HepG2 (cell line): ENCODE measurements around the gene CYP4V2. TPM values are rescaled to one million over a fixed set of nuclear protein-coding genes. Genes with fewer than 3 reads are reported as not detected.

Experiments
- ATAC-seq: fragments of 200-7000 bp; cut with Tn5 transposase; 3 replicates; pipeline ENCODE4 v1.9.1; 2020; ENCODE audit warnings: mild to moderate bottlenecking, moderate library complexity
- BruUV-seq: library from RNA; stranded (reverse); fragments of 400-500 nt; replicated peaks from 2 replicates; lab custom pipeline; 2021; lab: Mats Ljungman, UMichigan
- CTCF ChIA-PET: fragments of 300-600 bp; formaldehyde crosslinking; extraction: SDS; loops from one replicate; lab custom pipeline; 2021; ENCODE audit warnings: low total read pairs, inconsistent platforms, low intra/inter-chr PET ratio; lab: Yijun Ruan, JAX
- POLR2A ChIA-PET: fragments of 350-600 bp; sonication (Branson Sonifier 250); formaldehyde crosslinking; loops from one replicate; lab custom pipeline; 2020; ENCODE audit warnings: antibody characterized with exemption, inconsistent platforms; lab: Yijun Ruan, JAX
- DNase-seq: peaks from one replicate; pipeline ENCODE4 v3.0.0-alpha.2; 2015; ENCODE audit warnings: low spot score
- FAIRE-seq: peaks from 3 replicates; lab custom pipeline; 2011; peaks lifted over from hg19 to GRCh38; lab: Jason Lieb, UNC
- H2AFZ ChIP-seq: one replicate; pipeline ENCODE4 v1.6.1; 2011; ENCODE audit warnings: low read length, inconsistent platforms
- H3K27ac ChIP-seq: fragments of 300-600 bp; 3 replicates; pipeline ENCODE4 v1.8.0; 2011; ENCODE audit warnings: mixed run types, mild to moderate bottlenecking, mixed read lengths, low read length, inconsistent platforms; ENCODE audit not compliant: insufficient read depth; ENCODE audit errors: extremely low read length
- H3K27me3 ChIP-seq, 2 experiments: fragments of 200-600 bp in 1 of 2; 2 replicates in 1 of 2; 3 replicates in 1 of 2; pipeline versions ENCODE4 v1.6.0 to v1.8.0; 2011; ENCODE audit warnings: low read length in 2 of 2, mild to moderate bottlenecking in 2 of 2, moderate library complexity in 2 of 2, inconsistent platforms in 1 of 2; ENCODE audit not compliant: insufficient read depth in 2 of 2, control insufficient read depth in 1 of 2
- H3K36me3 ChIP-seq, 2 experiments: fragments of 200-600 bp in 1 of 2; replicated peaks in 1 of 2; 2 replicates in 1 of 2; 3 replicates in 1 of 2; pipeline versions ENCODE4 v1.5.1 to v1.8.0; 2011; ENCODE audit warnings: low read length in 2 of 2, inconsistent platforms in 1 of 2; ENCODE audit not compliant: insufficient read depth in 2 of 2, control insufficient read depth in 1 of 2
- H3K4me1 ChIP-seq: 2 replicates; pipeline ENCODE4 v1.5.1; 2012; ENCODE audit warnings: low read length, inconsistent platforms; ENCODE audit not compliant: insufficient read depth
- H3K4me2 ChIP-seq: 2 replicates; pipeline ENCODE4 v1.6.0; 2011; ENCODE audit warnings: low read depth, low read length, inconsistent platforms
- H3K4me3 ChIP-seq, 3 experiments: fragments of 200-600 bp in 1 of 3; sonication (generic), shearing (Covaris generic) in 1 of 3; replicated peaks in 1 of 3; 2 replicates each; pipeline ENCODE4 v1.5.1; 2011 to 2016; ENCODE audit warnings: low read length in 3 of 3, inconsistent platforms in 2 of 3, low read depth in 2 of 3, mild to moderate bottlenecking in 2 of 3, control low read depth in 1 of 3, mixed read lengths in 1 of 3; ENCODE audit not compliant: insufficient read depth in 1 of 3
- H3K79me2 ChIP-seq: one replicate; pipeline ENCODE4 v1.6.1; 2011; ENCODE audit warnings: low read length, inconsistent platforms; ENCODE audit not compliant: insufficient read depth
- H3K9ac ChIP-seq: 2 replicates; pipeline ENCODE4 v1.6.0; 2011; ENCODE audit warnings: mild to moderate bottlenecking, low read depth, low read length, inconsistent platforms; ENCODE audit not compliant: insufficient read depth
- H3K9me3 ChIP-seq: 2 replicates; pipeline ENCODE4 v1.5.1; 2012; ENCODE audit warnings: mild to moderate bottlenecking, low read length
- H4K20me1 ChIP-seq: 2 replicates; pipeline ENCODE4 v1.6.0; 2011; ENCODE audit warnings: inconsistent platforms, mild to moderate bottlenecking, low read length, moderate library complexity; ENCODE audit not compliant: insufficient read depth
- POLR2AphosphoS5 ChIP-seq: IDR thresholded peaks from 2 replicates; pipeline ENCODE4 v1.6.1; 2012; ENCODE audit warnings: low read depth, low read length
- SOX13 ChIP-seq, 3 experiments: fragments of 450-650 bp in 1 of 3; sonication (generic) in 1 of 3; formaldehyde crosslinking in 1 of 3; IDR thresholded peaks in 2 of 3; conservative IDR thresholded peaks in 1 of 3; 2 replicates each; pipeline versions ENCODE4 v1.5.0 to v1.6.1; 2016 to 2020; ENCODE audit warnings: antibody characterized with exemption in 1 of 3, mild to moderate bottlenecking in 1 of 3, missing compliant biosample characterization in 1 of 3, missing genetic modification reagents in 1 of 3, moderate library complexity in 1 of 3
- ZBTB25 ChIP-seq: IDR thresholded peaks from 2 replicates; pipeline ENCODE4 v1.6.1; 2018; ENCODE audit warnings: missing genetic modification reagents
- ZNF280B ChIP-seq: sonication (generic); formaldehyde crosslinking; IDR thresholded peaks from 2 replicates; pipeline ENCODE4 v1.5.0; 2020; ENCODE audit warnings: missing genetic modification reagents, mild to moderate bottlenecking, borderline replicate concordance
- ZNF3 ChIP-seq: IDR thresholded peaks from 2 replicates; pipeline ENCODE4 v1.7.0; 2017; ENCODE audit warnings: inconsistent platforms
- ZNF773 ChIP-seq: sonication (generic); formaldehyde crosslinking; IDR thresholded peaks from 2 replicates; pipeline ENCODE4 v1.4.0; 2020; ENCODE audit warnings: missing genetic modification reagents, borderline replicate concordance
- WGBS: methylation state at CpG from one replicate; pipeline ENCODE4 v1.1.6; 2017; ENCODE audit warnings: low lambda C conversion rate; 5-methylcytosine and 5-hydroxymethylcytosine counted together
- in situ Hi-C: cut with HindIII; loops from 2 replicates; pipeline ENCODE4 v1.10.0; 2017; ENCODE audit warnings: low pct_unique_long_range_greater_than_20kb; ENCODE audit not compliant: extremely low pct_ligation_motif_present
- intact Hi-C: fragments of 100-400 bp; cut with micrococcal nuclease; formaldehyde crosslinking; loops from one replicate; pipeline ENCODE4 v1.10.0; 2022; ENCODE audit not compliant: unreplicated experiment
- polyA plus RNA-seq, 8 experiments: library from polyadenylated mRNA; depleted of rRNA in 3 of 8; stranded (reverse) in 7 of 8; unstranded in 1 of 8; fragments of >200 nt; fragmentation: Illumina TruSeq in 4 of 8; extraction: Trizol in 4 of 8; gene quantifications; 2 replicates each; pipeline versions ENCODE4 v1.2.1 to v1.2.3, GENCODE V29; 2011 to 2016; ENCODE audit warnings: low read depth in 4 of 8, missing spikeins in 1 of 8, mixed read lengths in 1 of 8; ENCODE audit not compliant: insufficient read depth in 1 of 8
- total RNA-seq, 5 experiments: library from RNA; depleted of rRNA; stranded (reverse); fragments of >200 nt; fragmentation: Illumina TruSeq; extraction: Trizol; gene quantifications; 2 replicates each; pipeline ENCODE4 v1.2.3, GENCODE V29; 2016; ENCODE audit warnings: low read depth in 1 of 5
- TF ChIP-seq, protein P1 (sequence below): sonication (generic); formaldehyde crosslinking; IDR thresholded peaks from 2 replicates; pipeline ENCODE4 v1.5.1; 2020; ENCODE audit warnings: mild to moderate bottlenecking, missing genetic modification reagents, borderline replicate concordance
- TF ChIP-seq, protein P2 (sequence below): sonication (generic); formaldehyde crosslinking; IDR thresholded peaks from 2 replicates; pipeline ENCODE4 v1.5.1; 2020; ENCODE audit warnings: mild to moderate bottlenecking, missing genetic modification reagents, moderate library complexity

Gene CYP4V2
- total and polyA plus RNA-seq, 2 of the 13 experiments (the other 11 are each of a cell fraction or from before 2014, with no cell fraction given): 4.7 to 7.2 TPM

- Histone ChIP-seq H2AFZ (no peak overlapping the region), H3K36me3 (no peaks in the 10 kb centered on the region), H4K20me1 (no peaks in the 10 kb centered on the region), H3K4me1 (peaks cover 18% of the 10 kb centered on the region), H3K4me2 (no peak overlapping the region), H3K4me3 (no peak overlapping the region), H3K27me3 (no peaks in the 10 kb centered on the region), H3K79me2 (no peaks in the 10 kb centered on the region), H3K9ac (no peak overlapping the region), H3K27ac (no peak overlapping the region), H3K9me3 (no peaks in the 10 kb centered on the region)
- ChIA-PET POLR2A (interaction anchor here (1.2 to 2.1 kb wide), 3 partner anchors 9 to 16 kb away, joined by 3 to 22 read pairs (median 6); partner anchors contain the start of gene F11), CTCF (no interaction called here)
- DNase-seq (no peak), ATAC-seq (no peak), FAIRE-seq (no peak)
- TF ChIP-seq POLR2AphosphoS5 (no peak), SOX13 (IDR thresholded peaks at IDR 0.05) (no peak), SOX13 (CRISPR knock-in tag; conservative IDR thresholded peaks at IDR 0.05 in 1 of 2, IDR thresholded peaks at IDR 0.05 in 1 of 2) (0 out of 4 replicates have a peak, but pooled peaks of 1 of the 2 experiments have one; percentile 34), ZBTB25 (CRISPR knock-in tag) (no peak), ZNF773 (CRISPR knock-in tag) (no peak), ZNF3 (CRISPR knock-in tag) (no peak), ZNF280B (no peak)
- TF ChIP-seq, protein P1, sequence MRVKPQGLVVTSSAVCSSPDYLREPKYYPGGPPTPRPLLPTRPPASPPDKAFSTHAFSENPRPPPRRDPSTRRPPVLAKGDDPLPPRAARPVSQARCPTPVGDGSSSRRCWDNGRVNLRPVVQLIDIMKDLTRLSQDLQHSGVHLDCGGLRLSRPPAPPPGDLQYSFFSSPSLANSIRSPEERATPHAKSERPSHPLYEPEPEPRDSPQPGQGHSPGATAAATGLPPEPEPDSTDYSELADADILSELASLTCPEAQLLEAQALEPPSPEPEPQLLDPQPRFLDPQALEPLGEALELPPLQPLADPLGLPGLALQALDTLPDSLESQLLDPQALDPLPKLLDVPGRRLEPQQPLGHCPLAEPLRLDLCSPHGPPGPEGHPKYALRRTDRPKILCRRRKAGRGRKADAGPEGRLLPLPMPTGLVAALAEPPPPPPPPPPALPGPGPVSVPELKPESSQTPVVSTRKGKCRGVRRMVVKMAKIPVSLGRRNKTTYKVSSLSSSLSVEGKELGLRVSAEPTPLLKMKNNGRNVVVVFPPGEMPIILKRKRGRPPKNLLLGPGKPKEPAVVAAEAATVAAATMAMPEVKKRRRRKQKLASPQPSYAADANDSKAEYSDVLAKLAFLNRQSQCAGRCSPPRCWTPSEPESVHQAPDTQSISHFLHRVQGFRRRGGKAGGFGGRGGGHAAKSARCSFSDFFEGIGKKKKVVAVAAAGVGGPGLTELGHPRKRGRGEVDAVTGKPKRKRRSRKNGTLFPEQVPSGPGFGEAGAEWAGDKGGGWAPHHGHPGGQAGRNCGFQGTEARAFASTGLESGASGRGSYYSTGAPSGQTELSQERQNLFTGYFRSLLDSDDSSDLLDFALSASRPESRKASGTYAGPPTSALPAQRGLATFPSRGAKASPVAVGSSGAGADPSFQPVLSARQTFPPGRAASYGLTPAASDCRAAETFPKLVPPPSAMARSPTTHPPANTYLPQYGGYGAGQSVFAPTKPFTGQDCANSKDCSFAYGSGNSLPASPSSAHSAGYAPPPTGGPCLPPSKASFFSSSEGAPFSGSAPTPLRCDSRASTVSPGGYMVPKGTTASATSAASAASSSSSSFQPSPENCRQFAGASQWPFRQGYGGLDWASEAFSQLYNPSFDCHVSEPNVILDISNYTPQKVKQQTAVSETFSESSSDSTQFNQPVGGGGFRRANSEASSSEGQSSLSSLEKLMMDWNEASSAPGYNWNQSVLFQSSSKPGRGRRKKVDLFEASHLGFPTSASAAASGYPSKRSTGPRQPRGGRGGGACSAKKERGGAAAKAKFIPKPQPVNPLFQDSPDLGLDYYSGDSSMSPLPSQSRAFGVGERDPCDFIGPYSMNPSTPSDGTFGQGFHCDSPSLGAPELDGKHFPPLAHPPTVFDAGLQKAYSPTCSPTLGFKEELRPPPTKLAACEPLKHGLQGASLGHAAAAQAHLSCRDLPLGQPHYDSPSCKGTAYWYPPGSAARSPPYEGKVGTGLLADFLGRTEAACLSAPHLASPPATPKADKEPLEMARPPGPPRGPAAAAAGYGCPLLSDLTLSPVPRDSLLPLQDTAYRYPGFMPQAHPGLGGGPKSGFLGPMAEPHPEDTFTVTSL: no peak
- TF ChIP-seq, protein P2, sequence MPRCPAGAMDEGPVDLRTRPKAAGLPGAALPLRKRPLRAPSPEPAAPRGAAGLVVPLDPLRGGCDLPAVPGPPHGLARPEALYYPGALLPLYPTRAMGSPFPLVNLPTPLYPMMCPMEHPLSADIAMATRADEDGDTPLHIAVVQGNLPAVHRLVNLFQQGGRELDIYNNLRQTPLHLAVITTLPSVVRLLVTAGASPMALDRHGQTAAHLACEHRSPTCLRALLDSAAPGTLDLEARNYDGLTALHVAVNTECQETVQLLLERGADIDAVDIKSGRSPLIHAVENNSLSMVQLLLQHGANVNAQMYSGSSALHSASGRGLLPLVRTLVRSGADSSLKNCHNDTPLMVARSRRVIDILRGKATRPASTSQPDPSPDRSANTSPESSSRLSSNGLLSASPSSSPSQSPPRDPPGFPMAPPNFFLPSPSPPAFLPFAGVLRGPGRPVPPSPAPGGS (CRISPR knock-in tag): no peak
- in situ Hi-C loops (no loop called here), intact Hi-C loops (no loop called here)
- BruUV-seq: no TSS peak
- 24% methylated on average over 2 of the region's 2 CpGs for WGBS
Observed at GRCh38 chr4:186250760-186251159, 59.4 kb downstream of the CYP4V2 start.
